Activated naive CD4-positive, alpha-beta T cell treated with anti-CD3 and anti-CD28 coated beads, Interleukin-2, amount 50 U/mL, for 72 hours (primary cell): ENCODE results near the gene ARHGAP8. TPM values are rescaled to one million over a fixed set of nuclear protein-coding genes. Genes with fewer than 3 reads are reported as not detected.

Source experiments
- ATAC-seq, 2 donors: fragments of 150-1000 bp; cut with Tn5 transposase; 2 replicates each; pipeline ENCODE4 v1.10.0; 2021; ENCODE audit warnings: mild to moderate bottlenecking in 2 of 2, moderate library complexity in 2 of 2
- DNase-seq, 2 donors: peaks; one replicate each; pipeline ENCODE4 v3.0.0; 2021 to 2022; ENCODE audit warnings: low spot score in 2 of 2
- H3K27ac Mint-ChIP-seq, 2 donors: one replicate each; pipeline ENCODE4 v1.8.0; 2022; ENCODE audit warnings: mild to moderate bottlenecking in 2 of 2, mixed read lengths in 2 of 2
- H3K36me3 Mint-ChIP-seq, 2 donors: one replicate each; pipeline ENCODE4 v1.8.0; 2022; ENCODE audit warnings: mixed read lengths in 2 of 2
- H3K9me3 Mint-ChIP-seq, 2 donors: one replicate each; pipeline ENCODE4 v1.8.0; 2022; ENCODE audit warnings: mixed read lengths in 2 of 2
- total RNA-seq, 2 donors: library from RNA; stranded (reverse); gene quantifications; one replicate each; pipeline ENCODE4 v1.2.3, GENCODE V29; 2022

ARHGAP8 gene
- total RNA-seq, 2 donors from 2014 or later = 2.4 to 6.5 TPM

GRCh38 chr22:44719586-44720368 lies 32.6 kb upstream of the ARHGAP8 start:
- no peaks in the 10 kb centered on the region for H3K9me3 Mint-ChIP-seq
- no peak for ATAC-seq
- H3K27ac Mint-ChIP-seq = peak overlapping the region in 1 of 2 donors; percentile 9

GRCh38 chr22:44721213-44721612 lies 31.2 kb upstream of the ARHGAP8 start:
- Mint-ChIP-seq H3K27ac (no peak overlapping the region), H3K9me3 (no peaks in the 10 kb centered on the region), H3K36me3 (no peaks in the 10 kb centered on the region)
- ATAC-seq (no peak), DNase-seq (no peak)

More at GRCh38 chr22:44719586-44720368, 32.6 kb upstream of the ARHGAP8 start:
- no peak for DNase-seq
- H3K36me3 Mint-ChIP-seq = no peaks in the 10 kb centered on the region

GRCh38 chr22:44722611-44723010 lies 29.8 kb upstream of the ARHGAP8 start:
- DNase-seq (no peak), ATAC-seq (no peak)
- Mint-ChIP-seq H3K36me3 (no peaks in the 10 kb centered on the region), H3K9me3 (no peaks in the 10 kb centered on the region), H3K27ac (peak overlapping the region in 1 of 2 donors; percentile 44)

GRCh38 chr22:44723801-44724200 lies 28.6 kb upstream of the ARHGAP8 start:
- DNase-seq = no peak
- Mint-ChIP-seq H3K27ac (no peak overlapping the region), H3K9me3 (no peaks in the 10 kb centered on the region), H3K36me3 (no peaks in the 10 kb centered on the region)
- ATAC-seq = peak in 1 of 2 donors; percentile 35

- Mint-ChIP-seq H3K36me3 (no peaks in the 10 kb centered on the region), H3K27ac (no peak overlapping the region), H3K9me3 (no peaks in the 10 kb centered on the region)
- DNase-seq (no peak), ATAC-seq (no peak)
Measured at GRCh38 chr22:44724416-44724815, 28.0 kb upstream of the ARHGAP8 start.

GRCh38 chr22:44724859-44725258 lies 27.5 kb upstream of the ARHGAP8 start:
- Mint-ChIP-seq H3K36me3 (no peaks in the 10 kb centered on the region), H3K9me3 (no peaks in the 10 kb centered on the region), H3K27ac (no peak overlapping the region)
- ATAC-seq (no peak), DNase-seq (no peak)

- DNase-seq (no peak), ATAC-seq (no peak)
- H3K27ac Mint-ChIP-seq = no peak overlapping the region
- H3K36me3 Mint-ChIP-seq = no peaks in the 10 kb centered on the region
- no peaks in the 10 kb centered on the region for H3K9me3 Mint-ChIP-seq
Measured at GRCh38 chr22:44726439-44726838, 25.9 kb upstream of the ARHGAP8 start.

- Mint-ChIP-seq H3K27ac (no peak overlapping the region), H3K9me3 (no peaks in the 10 kb centered on the region), H3K36me3 (no peaks in the 10 kb centered on the region)
- DNase-seq = no peak
- no peak for ATAC-seq
Measured at GRCh38 chr22:44727148-44727547, 25.2 kb upstream of the ARHGAP8 start.

- H3K36me3 Mint-ChIP-seq = no peaks in the 10 kb centered on the region
- ATAC-seq = no peak
- no peaks in the 10 kb centered on the region for H3K9me3 Mint-ChIP-seq
- peak overlapping the region in 1 of 2 donors; percentile 36 for H3K27ac Mint-ChIP-seq
- DNase-seq = no peak
Measured at GRCh38 chr22:44727709-44728108, 24.7 kb upstream of the ARHGAP8 start.

GRCh38 chr22:44728761-44729324 lies 23.5 kb upstream of the ARHGAP8 start:
- H3K36me3 Mint-ChIP-seq = no peaks in the 10 kb centered on the region
- ATAC-seq (no peak), DNase-seq (no peak)
- peak overlapping the region in 1 of 2 donors; percentile 53 for H3K27ac Mint-ChIP-seq
- H3K9me3 Mint-ChIP-seq = no peaks in the 10 kb centered on the region

- Mint-ChIP-seq H3K9me3 (no peaks in the 10 kb centered on the region), H3K36me3 (no peaks in the 10 kb centered on the region), H3K27ac (peak overlapping the region in 1 of 2 donors; percentile 53)
- DNase-seq (no peak), ATAC-seq (peak; percentile 57 to 68)
Measured at GRCh38 chr22:44729391-44730021, 22.9 kb upstream of the ARHGAP8 start.

GRCh38 chr22:44730022-44730393 lies 22.4 kb upstream of the ARHGAP8 start:
- no peak for DNase-seq
- no peaks in the 10 kb centered on the region for H3K9me3 Mint-ChIP-seq
- H3K36me3 Mint-ChIP-seq = no peaks in the 10 kb centered on the region
- no peak for ATAC-seq
- H3K27ac Mint-ChIP-seq = no peak overlapping the region

GRCh38 chr22:44730490-44731356 lies 21.7 kb upstream of the ARHGAP8 start:
- Mint-ChIP-seq H3K9me3 (no peaks in the 10 kb centered on the region), H3K36me3 (no peaks in the 10 kb centered on the region), H3K27ac (peak overlapping the region in 1 of 2 donors; percentile 23)
- DNase-seq = no peak
- no peak for ATAC-seq

GRCh38 chr22:44731357-44731970 lies 20.9 kb upstream of the ARHGAP8 start:
- Mint-ChIP-seq H3K27ac (no peak overlapping the region), H3K9me3 (no peaks in the 10 kb centered on the region), H3K36me3 (no peaks in the 10 kb centered on the region)
- ATAC-seq (no peak), DNase-seq (no peak)

- no peaks in the 10 kb centered on the region for H3K36me3 Mint-ChIP-seq
- no peaks in the 10 kb centered on the region for H3K9me3 Mint-ChIP-seq
- DNase-seq (no peak), ATAC-seq (no peak)
- peak overlapping the region in 1 of 2 donors; percentile 50 for H3K27ac Mint-ChIP-seq
Measured at GRCh38 chr22:44732017-44732561, 20.3 kb upstream of the ARHGAP8 start.

- no peak for ATAC-seq
- Mint-ChIP-seq H3K36me3 (no peaks in the 10 kb centered on the region), H3K9me3 (no peaks in the 10 kb centered on the region), H3K27ac (no peak overlapping the region)
- no peak for DNase-seq
Measured at GRCh38 chr22:44732661-44733060, 19.7 kb upstream of the ARHGAP8 start.
